GM13977 (cell line): ENCODE results near the gene AP3M1.

Experiments used
- DNase-seq: peaks from one replicate; pipeline ENCODE4 v3.0.0; 2012; ENCODE audit warnings: low spot score
- in situ Hi-C: fragments of 300-500 bp; cut with MboI; formaldehyde crosslinking; loops from one replicate; pipeline ENCODE4 v1.12.0; 2022; ENCODE audit warnings: low sequenced_read_pairs, low pct_unique_long_range_greater_than_20kb, mixed read lengths, inconsistent platforms; ENCODE audit not compliant: unreplicated experiment
- TF ChIP-seq, protein P1 (sequence below): IDR thresholded peaks from 2 replicates; pipeline ENCODE4 v1.5.1; 2012; ENCODE audit warnings: mild to moderate bottlenecking, control low read depth; ENCODE audit not compliant: insufficient read depth; ENCODE audit errors: extremely low read depth, missing control alignments

AP3M1 gene

DNA sequence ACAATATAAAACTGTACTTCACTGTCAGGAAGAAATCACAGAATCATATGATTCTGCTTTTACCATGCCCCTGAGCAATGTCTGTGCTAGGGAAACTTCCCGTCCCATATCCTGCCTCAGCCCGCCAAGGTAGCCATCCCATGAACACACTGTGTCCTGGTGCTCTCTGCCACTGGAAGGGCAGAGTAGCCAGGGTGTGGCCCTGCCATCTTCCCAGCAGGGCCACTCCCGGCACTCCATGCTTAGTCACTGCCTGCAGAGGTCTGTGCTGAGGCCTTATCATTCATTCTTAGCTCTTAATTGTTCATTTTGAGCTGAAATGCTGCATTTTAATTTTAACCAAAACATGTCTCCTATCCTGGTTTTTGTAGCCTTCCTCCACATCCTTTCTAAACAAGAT, 31.8 kb downstream of the AP3M1 start:
- DNase-seq = no peak
- TF ChIP-seq, protein P1, sequence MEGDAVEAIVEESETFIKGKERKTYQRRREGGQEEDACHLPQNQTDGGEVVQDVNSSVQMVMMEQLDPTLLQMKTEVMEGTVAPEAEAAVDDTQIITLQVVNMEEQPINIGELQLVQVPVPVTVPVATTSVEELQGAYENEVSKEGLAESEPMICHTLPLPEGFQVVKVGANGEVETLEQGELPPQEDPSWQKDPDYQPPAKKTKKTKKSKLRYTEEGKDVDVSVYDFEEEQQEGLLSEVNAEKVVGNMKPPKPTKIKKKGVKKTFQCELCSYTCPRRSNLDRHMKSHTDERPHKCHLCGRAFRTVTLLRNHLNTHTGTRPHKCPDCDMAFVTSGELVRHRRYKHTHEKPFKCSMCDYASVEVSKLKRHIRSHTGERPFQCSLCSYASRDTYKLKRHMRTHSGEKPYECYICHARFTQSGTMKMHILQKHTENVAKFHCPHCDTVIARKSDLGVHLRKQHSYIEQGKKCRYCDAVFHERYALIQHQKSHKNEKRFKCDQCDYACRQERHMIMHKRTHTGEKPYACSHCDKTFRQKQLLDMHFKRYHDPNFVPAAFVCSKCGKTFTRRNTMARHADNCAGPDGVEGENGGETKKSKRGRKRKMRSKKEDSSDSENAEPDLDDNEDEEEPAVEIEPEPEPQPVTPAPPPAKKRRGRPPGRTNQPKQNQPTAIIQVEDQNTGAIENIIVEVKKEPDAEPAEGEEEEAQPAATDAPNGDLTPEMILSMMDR = no peak
- in situ Hi-C loops = no loop called here

DNA sequence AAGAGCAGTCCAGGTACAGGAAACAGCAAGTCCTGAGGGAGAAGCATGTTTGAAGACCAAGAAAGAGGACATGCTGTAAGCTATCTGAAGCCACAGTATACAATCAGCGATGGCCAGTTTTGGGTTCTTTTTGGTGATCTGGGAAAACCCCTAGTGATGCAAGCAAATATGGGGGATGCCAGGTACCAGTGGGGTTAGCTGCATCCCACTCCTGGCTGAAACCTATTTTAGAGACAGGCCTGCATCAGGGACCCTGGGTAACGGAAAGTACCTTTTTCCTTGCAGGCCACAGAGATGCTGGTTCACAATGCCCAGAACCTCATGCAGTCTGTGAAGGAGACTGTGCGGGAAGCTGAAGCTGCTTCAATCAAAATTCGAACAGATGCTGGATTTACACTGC, 32.9 kb downstream of the AP3M1 start:
- DNase-seq = peak; percentile 35
- TF ChIP-seq, protein P1 = no peak
- in situ Hi-C loops = no loop called here

DNA sequence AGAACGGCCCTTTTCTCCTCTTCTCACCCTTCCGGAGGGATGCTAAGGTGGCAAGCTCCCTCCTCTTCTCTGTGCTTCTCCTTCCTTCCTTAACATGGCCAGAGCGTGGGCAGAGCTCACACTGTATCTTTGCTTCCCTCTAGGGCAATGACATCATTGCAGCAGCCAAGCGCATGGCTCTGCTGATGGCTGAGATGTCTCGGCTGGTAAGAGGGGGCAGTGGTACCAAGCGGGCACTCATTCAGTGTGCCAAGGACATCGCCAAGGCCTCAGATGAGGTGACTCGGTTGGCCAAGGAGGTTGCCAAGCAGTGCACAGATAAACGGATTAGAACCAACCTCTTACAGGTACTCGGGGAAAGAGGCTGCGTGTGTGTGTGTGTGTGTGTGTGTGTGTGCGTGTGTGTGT, 36.6 kb downstream of the AP3M1 start:
- no peak for DNase-seq
- TF ChIP-seq, protein P1 = no peak
- in situ Hi-C loops = no loop called here

DNA sequence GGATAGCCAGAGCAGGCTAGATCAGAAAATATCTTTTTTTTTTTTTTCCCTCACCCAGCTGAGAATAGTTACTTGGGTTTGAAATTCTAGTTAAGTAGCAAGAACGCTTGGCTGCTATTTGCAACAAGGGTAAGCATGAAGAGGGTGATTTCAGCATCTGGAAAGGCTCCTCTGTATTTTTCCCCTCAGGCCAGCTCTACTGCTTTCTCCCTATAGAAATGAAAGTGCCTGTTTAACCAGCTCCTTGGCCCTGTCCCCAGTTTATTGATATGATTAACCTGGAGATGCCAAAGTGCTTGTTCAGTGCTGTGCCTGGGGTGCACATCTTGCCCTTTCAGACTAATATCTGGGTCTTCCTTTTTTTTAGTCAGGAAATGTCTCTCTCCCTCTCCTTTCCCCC, 37.1 kb downstream of the AP3M1 start:
- no peak for DNase-seq
- in situ Hi-C loops = no loop called here
- TF ChIP-seq, protein P1 = no peak

DNA sequence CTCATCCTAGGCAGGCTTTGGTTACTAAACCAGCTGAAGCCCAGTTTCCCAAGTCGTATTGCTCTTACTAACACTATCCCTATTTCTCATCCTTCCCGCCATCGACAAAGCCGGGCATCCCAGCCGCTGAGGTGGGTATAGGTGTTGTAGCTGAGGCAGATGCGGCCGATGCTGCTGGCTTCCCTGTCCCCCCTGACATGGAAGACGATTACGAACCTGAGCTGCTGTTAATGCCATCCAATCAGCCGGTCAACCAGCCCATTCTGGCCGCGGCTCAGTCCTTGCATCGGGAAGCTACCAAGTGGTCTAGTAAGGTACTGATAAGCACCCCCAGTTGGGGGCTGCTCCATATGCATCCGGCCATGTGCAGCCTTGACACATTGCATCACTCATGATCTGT, 38.8 kb downstream of the AP3M1 start:
- no peak for DNase-seq
- in situ Hi-C loops = no loop called here
- TF ChIP-seq, protein P1 = no peak

DNA sequence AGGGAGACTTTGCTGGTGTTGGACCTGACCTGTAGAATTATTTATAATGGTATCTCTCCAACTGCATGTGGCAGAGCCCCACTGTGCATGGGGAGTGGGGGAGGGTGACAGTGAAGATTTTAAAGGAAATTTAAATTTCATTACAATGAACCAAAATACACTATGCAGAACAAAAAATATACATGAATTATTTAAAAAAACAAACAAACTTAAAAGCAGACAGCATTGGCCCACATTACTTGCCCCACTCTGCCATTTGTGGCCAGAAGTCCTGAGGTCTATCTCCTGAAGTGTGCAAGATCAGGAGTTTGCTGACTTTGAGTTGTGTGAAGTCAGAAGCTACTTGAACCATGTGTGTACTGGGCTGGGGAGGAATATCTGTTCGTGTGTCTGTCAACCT, 40.5 kb downstream of the AP3M1 start:
- TF ChIP-seq, protein P1 = no peak
- no peak for DNase-seq
- in situ Hi-C loops = no loop called here

DNA sequence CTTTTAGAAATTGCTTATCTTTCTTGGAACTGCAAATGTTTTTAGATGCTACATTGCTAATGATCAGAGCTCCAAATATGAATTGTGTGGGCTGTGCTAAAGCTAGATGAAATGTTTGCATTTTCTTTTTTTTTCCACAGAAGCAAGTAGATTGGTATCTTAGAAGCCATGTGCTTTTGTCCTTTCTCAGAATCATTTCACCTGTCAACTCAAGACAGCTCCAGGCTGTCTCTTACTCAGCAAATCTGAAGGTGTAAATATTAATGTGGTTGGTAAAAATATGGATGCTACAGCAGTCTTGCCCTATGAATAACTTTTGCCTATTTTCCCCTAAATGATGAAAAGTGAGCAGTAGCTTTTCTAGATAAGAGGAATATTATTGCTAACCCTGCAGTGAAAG, 41.2 kb downstream of the AP3M1 start:
- in situ Hi-C loops = no loop called here
- TF ChIP-seq, protein P1 = no peak

More for the DNA sequence above, 41.2 kb downstream of the AP3M1 start:
- DNase-seq = no peak
